NCI-H82 (cell line): Measurements from ENCODE around the gene ADAP2.
"Not testable (repeated sequence)": the region's sequence is repeated elsewhere in the genome, so short reads cannot be mapped to it uniquely, and the experiment has no call there.

Experiments used
- DNase-seq: peaks from one replicate; lab custom pipeline; 2025; lab: John Stamatoyannopoulos, UW

ADAP2 gene

GRCh38 chr17:30930495-30930894 lies 8.8 kb downstream of the ADAP2 start:
- no peak for DNase-seq

DNA sequence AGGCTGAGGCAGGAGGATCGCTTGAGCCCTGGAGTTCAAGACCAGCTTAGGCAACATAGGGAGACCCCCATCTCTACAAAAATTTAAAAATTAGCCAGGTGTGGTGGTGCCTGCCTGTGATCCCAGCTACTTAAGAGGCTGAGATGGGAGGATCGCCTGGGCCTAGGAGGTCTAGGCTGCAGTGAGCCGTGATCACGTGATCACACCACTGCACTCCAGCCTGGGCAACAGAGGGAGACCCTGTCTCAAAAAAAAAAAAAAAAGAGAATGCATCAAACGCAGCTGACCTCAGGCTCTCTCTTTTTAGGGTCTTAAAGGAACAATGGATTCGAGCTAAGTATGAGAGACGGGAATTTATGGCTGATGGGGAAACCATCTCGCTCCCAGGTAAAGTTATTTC lies 9.8 kb downstream of the ADAP2 start:
- DNase-seq: not testable (repeated sequence)

DNA sequence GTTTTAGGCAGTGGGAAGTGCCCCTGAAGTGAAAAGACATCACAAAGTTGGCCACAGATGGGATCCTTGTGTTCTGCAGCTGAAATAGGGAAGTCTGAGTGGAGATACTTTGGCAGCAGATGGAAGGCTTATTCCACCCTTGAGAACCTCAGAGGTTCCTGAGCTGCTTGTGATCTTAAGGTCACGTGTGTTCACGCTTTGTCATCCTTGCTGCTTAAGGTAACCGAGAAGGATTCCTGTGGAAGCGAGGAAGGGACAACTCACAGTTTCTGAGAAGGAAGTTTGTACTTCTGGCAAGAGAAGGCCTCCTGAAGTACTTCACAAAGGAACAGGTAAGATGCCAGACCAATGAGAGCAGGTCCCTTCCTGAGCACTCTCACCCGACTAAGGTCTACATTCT lies 12.2 kb downstream of the ADAP2 start:
- peak; percentile 31 for DNase-seq

- no peak for DNase-seq
Observed at GRCh38 chr17:30939051-30939689, 17.4 kb downstream of the ADAP2 start.

DNA sequence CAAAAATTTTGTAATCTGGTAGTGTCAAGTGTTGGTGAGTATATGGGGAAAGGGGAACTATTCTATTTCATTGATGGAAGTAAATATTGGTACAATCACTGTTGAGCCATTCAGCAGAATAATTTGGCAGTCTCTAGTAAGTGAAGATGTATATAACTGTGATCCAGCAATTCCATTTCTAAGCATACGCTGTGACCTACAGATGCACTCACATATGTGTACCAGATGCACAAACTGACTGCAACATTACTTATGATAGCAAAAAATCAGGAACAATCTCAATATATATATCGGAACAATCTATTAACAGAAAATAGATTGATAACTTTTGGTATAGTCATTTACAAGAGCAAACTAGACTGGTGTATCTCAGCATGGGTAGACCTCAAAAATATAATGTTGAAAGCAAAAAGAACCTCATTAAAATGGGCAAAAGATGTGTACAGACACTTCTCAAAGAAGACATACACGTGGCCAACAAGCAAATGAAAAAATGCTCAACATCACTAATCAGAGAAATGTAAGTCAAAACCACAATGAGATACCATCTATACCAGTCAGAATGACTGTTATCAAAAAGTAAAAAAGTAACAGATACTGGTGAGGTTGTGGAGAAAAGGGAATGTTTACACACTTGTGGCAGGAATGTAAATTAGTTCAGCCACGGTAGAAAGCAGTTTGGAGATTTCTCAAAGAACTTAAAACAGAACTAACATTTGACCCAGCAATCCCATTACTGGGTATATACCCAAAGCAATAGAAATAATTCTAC lies 20.7 kb downstream of the ADAP2 start:
- DNase-seq: no peak

- no peak for DNase-seq
Observed at GRCh38 chr17:30947796-30948195, 26.1 kb downstream of the ADAP2 start.

DNA sequence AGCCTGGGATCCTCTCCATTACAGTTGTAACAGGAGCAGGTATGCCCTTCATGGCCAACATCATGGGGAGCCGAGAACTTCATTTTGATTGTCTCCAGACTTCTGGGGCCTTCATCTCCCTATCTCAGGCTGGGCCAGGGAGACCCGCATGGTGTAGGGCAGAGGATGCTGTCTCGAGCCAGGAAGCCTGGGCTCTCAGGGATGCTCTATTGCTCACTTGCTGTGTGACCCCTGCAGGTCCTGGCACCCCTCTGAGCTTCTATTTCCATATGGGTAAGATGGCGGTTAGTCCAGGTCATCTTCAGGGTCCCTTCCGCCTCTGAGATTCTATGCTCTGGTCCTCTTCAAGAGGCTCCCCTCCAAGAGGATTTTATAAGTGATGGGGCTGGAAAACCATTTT lies 28.4 kb downstream of the ADAP2 start:
- no peak for DNase-seq

DNA sequence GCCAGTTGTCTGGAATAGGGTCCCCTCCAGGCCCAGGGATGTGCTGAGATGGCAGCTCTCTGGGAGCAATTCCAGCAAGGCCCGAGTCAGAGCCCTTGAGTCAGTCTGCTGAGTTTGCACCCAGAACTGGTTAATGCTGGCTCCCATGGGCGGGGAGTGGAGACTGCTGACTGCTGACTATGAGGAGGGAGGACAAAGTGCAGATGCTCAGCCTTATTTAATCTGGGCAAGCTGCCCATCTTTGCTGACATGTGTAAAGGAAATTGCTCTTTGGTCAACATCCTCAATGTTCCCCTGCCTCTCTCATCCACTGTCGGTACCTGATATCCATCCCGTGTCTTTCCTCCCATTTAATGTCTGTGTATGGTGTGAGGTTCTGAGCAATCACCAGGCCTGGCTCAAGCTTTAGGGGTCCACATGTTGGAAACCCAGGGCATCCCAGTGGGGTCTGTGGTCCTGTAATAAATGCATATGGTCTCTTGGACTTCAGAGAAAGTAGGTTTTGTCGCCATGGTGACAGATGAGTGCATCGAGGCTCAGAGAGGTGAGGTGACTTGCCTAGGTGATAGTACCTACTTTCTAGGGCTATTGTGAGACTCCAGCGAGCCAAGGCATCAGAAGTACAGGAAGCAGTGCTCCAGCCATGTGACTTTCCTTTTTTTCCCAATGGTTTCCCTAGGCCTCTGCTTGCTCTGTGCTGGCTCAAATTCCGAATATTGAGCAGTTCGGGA lies 29.1 kb downstream of the ADAP2 start:
- DNase-seq: peak; percentile 11

GRCh38 chr17:30952638-30953393 lies 31.1 kb downstream of the ADAP2 start:
- no peak for DNase-seq

DNA sequence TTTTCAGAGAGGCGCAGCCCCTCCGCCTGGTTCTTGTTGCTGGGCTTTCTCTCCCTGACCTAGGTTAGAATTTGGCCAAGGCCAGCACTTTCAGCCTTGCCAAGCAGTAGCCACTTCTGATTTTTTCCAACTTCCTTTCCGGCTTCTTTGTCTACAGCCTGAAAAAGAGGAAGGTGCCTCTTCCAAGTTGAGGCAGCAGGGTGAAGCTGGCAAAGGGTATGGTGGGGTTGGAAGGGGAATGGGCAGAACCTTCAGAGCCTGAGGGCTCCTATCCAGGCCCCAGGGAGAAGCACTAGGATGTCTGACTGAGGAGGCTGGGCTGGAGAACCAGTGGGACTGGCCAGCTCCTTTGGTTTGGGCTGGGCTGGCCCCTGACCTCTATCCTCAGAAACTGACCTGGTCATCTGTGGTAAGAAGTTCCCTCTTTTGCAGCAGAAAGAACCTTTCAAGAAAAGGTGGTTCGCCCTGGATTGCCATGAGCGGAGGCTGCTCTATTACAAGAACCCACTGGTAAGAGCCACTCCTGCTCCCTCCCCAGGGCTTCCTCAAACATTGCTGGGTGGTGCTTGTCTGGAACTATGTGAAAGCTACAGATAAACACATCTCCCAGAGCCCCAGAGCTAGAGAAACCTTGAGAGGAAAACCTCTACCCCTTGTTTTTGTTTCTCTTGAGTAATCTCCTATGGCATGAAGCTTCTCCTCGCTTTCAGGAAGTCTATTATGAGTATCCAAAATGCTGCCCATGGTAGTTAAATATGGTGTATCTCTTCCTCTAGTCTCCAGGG lies 32.5 kb downstream of the ADAP2 start:
- no peak for DNase-seq

DNA sequence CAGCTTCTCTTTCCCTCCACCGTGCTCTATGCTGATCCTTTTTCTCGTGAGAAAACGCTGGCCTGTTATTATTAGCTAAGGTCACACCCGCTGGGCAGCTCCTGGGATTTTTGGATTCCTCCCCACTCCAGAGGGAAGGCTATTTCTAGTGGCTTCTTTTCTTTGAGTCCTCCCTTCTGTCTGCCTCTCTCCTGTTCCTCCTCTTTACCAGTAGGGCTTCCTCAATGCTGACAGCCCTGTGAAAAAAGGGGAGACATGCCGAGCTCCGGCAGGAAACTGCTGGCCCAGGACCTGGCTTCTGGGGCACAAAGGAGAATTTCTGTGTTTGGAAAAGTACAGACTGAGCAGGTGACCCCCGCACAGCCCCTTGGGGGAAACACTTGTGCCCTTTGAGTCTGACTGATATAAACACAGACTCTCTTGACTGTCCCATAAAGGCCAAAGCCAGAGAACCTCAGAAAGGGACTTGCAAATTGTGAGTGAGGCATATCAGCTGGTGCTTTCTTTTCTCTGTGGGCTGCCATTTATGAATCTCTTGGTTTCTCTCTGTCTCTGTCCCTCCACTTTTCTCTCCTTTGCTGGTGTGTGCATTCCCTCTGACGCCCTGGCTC lies 35.1 kb downstream of the ADAP2 start:
- DNase-seq: no peak

DNA sequence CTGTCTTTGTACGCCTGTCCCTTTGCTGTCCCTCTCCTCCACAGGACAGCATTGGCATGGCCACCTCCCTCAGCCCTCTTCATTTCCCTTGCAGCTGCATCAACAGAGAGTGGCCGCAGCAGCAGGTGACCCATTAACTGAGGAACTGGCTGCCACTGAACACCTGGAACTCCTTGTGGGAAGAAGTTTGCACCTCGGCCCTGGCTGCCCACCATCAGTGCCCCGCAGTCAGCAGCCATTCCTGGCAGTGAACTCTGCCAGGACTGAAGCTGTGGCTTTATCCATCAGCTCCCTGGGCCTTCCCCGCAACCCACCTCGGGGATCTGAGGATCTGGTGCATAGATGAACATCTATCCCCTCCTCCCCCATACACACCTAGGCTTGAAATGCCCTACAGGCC lies 36.0 kb downstream of the ADAP2 start:
- DNase-seq: no peak

GRCh38 chr17:30958187-30958586 lies 36.4 kb downstream of the ADAP2 start:
- no peak for DNase-seq

DNA sequence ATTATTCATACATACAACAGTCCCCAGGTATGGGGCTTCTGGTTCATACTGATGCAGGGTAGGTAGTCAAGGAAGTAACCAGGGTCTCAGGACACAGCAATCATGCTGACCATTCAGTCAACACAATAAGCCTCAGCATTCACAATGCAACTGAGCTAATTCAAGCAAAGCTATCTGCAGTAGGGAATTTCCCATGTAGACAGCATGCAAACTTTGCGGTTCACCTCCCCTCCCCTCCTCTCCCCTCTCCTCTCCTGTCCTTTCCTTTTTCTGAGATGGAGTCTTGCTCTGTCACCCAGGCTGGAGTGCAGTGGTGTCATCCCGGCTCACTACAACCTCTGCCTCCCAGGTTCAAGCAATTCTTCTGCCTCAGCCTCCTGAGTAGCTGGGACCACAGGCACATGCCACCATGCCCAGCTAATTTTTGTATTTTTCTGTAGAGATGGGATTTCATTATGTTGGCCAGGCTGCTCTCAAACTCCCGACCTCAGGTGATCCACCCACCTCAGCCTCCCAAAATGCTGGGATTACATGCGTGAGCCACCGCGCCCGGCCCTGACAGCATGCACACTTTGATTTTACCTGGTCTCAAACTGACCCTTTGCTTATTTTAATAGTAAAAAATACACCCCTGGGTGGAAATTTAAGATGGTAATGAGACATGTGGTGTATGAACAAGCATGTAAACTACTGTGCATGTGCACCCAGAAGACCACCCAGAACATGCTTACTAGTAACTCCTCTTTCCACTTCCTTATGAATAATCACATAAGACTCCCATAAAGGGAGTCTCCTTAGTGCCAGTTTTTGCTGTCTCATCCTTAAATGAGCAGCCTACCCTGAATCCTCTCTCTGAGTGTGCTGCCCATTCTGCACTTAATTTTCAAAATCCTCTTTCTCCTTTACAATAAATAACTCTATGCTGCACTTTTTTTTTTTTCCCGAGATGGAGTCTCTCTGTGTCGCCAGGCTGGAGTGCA lies 39.8 kb downstream of the ADAP2 start:
- no peak for DNase-seq

DNA sequence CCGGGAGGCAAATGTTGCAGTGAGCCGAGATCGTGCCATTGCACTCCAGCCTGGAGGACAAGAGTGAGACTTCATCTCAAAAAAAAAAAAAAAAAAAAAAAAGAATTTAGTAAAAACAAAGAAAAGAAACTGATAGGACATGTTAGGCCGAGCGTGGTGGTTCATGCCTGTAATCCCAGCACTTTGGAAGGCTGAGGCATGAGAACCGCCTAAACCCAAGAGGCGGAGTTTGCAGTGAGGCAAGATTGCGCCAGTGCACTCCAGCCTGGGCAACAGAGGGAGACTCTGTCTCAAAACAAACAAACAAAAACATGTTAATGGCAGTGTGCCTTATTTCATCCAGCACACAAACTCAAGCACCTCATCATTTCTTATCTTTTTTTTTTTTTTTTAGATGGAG lies 42.6 kb downstream of the ADAP2 start:
- DNase-seq: not testable (repeated sequence)

DNA sequence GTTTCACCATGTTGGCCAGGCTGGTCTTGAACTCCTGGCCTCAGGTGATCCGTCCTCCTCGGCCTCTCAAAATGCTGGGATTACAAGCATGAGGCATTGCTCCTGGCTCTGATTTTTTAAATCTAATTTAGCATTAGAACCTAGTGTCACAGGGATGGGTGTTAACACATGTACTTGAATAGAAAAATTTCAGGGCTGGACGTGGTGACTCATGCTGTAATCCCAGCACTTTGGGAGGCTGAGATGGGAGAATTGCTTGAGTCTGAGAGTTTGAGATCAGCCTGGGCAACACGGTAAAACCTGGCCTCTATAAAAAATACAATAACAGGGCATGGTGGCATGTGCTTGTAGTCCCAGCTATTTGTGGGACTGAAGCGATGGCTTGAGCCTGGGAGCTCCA lies 43.1 kb downstream of the ADAP2 start:
- no peak for DNase-seq

DNA sequence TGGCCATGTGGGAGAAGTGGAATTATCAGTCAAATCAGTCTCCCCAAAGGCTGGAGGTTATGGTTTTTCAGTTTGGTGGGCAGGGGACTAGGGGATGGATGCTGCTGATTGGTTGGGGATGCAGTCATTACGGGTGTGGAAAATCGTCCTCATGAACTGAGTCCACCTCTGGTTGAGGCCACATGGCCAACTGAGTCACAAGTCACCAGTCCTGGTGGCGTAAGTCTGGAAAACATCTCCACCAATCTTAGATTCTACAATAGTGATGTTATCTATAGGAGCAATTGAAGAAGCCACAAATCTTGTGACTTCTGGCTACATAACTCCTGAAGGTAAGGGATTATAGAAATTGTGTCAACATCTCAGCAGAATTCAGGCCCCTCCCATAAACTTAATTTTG lies 43.9 kb downstream of the ADAP2 start:
- no peak for DNase-seq

DNA sequence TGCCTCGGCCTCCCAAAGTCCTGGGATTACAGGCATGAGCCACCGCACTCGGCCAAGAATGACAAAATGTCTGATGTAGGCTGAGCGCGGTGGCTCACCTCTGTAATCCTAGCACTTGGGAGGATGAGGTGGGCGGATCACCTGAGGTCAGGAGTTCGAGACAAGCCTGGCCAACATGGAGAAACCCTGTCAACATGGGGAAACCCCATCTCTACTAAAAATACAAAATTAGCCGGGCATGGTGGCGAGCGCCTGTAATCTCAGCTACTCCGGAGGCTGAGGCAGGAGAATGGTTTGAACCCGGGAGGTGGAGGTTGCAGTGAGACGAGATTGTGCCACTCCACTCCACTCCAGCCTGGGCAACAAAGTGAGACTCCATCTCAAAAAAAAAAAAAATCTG lies 46.2 kb downstream of the ADAP2 start:
- DNase-seq: not testable (repeated sequence)

GRCh38 chr17:30969989-30970830 lies 48.5 kb downstream of the ADAP2 start:
- DNase-seq: peak; percentile 65
